Measurements from ENCODE around the gene RND2.

DNA sequence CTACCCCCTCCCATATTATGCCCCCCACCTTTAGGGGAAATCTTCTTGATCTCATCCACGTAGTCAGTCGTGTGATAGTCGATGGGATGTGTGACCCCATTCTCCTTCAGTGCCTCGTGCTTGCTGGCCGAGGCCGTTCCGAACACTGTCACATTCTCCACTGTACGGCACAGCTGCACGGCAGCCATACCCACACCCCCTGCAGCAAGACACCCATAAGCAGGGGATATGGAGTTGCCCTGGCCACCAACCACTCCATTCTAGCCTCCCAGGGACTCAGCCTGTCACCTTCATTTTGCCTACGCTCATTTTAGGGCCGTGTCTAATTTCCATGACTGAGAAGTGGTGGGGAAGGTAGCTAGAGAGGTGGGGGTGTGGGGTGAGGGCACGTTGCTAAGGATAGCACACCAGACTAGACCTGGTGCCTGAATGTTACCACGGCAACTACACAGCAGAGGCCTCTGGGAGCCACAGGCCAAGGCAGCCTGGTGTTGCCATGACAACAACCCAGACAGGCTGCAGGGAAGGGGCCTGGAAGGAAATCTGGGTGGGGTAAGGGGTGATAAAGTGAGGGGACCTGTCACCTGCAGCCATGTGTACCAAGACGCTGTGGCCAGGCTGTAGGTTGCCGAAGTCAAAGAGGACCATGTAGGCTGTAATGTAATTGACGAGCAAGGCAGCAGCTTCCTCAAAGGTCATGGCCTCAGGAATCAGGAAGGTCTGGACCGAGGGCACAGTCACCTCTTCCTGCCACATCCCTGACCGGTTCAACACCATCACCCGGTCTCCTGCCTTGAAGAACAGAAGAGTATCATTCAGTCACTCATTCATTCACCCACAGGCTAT, 6.8 kb upstream of the RND2 start:
- TF ChIP-seq CTCF (conservative IDR thresholded peaks at IDR 0.05; ENCODE audit: low read length), result no peak
- no peak for TF ChIP-seq EZH2phosphoT487 (IDR thresholded peaks at IDR 0.05; ENCODE audit: borderline replicate concordance, low read depth, low read length)
